H1 (cell line): ENCODE data around the gene EGFL6. TPM values are rescaled to one million over a fixed set of nuclear protein-coding genes. Genes with fewer than 3 reads are reported as not detected.

Experiments used
- CTCF ChIA-PET: fragments of 300-600 bp; sonication (Branson Sonifier 250); formaldehyde crosslinking; loops from one replicate; lab custom pipeline; 2021; ENCODE audit not compliant: partially characterized antibody; lab: Charles Lee
- POLR2A ChIA-PET: fragments of 300-600 bp; sonication (Branson Sonifier 250); formaldehyde crosslinking; loops from one replicate; lab custom pipeline; 2021; ENCODE audit warnings: inconsistent platforms; ENCODE audit not compliant: partially characterized antibody; lab: Charles Lee
- DNase-seq, 2 experiments: peaks; one replicate each; pipeline versions ENCODE4 v3.0.0 to v3.0.0-alpha.2; 2010 to 2022; ENCODE audit warnings: low spot score in 2 of 2, low read depth in 1 of 2, mixed read lengths in 1 of 2
- FAIRE-seq: peaks from 2 replicates; lab custom pipeline; 2011; peaks lifted over from hg19 to GRCh38; lab: Jason Lieb, UNC
- H2AFZ ChIP-seq: 2 replicates; pipeline ENCODE4 v1.8.1; 2012; ENCODE audit warnings: low read length, inconsistent platforms
- H2AK5ac ChIP-seq: 2 replicates; pipeline ENCODE4 v1.6.1; 2013; ENCODE audit warnings: low read depth, low read length
- H2BK120ac ChIP-seq: replicated peaks from 2 replicates; pipeline ENCODE3; 2013; ENCODE audit warnings: low read depth, low read length, inconsistent platforms
- H2BK12ac ChIP-seq: 2 replicates; pipeline ENCODE4 v1.6.1; 2013; ENCODE audit warnings: low read depth, low read length
- H2BK15ac ChIP-seq: 2 replicates; pipeline ENCODE4 v1.6.1; 2013; ENCODE audit warnings: low read length
- H2BK20ac ChIP-seq: 2 replicates; pipeline ENCODE4 v1.6.1; 2013; ENCODE audit warnings: low read length
- H2BK5ac ChIP-seq: 2 replicates; pipeline ENCODE4 v1.6.1; 2013; ENCODE audit warnings: low read depth, low read length
- H3K14ac ChIP-seq: 2 replicates; pipeline ENCODE4 v1.6.1; 2013; ENCODE audit warnings: inconsistent platforms; ENCODE audit not compliant: insufficient read length
- H3K18ac ChIP-seq: 2 replicates; pipeline ENCODE4 v1.6.1; 2013; ENCODE audit warnings: low read length; ENCODE audit errors: extremely low read depth
- H3K23ac ChIP-seq: 2 replicates; pipeline ENCODE4 v1.6.1; 2013; ENCODE audit warnings: inconsistent platforms; ENCODE audit not compliant: insufficient read length
- H3K23me2 ChIP-seq: 2 replicates; pipeline ENCODE4 v1.6.1; 2013; ENCODE audit warnings: low read depth, low read length
- H3K27ac ChIP-seq: 2 replicates; pipeline ENCODE4 v1.6.1; 2011; ENCODE audit warnings: low read depth, low read length, inconsistent platforms
- H3K27me3 ChIP-seq, 4 experiments: replicated peaks in 1 of 4; 1 replicate in 1 of 4; 2 replicates in 3 of 4; pipeline versions ENCODE4 v1.6.1 to v1.8.1; 2011 to 2013; ENCODE audit warnings: low read length in 3 of 4, mild to moderate bottlenecking in 3 of 4, inconsistent platforms in 2 of 4, mixed read lengths in 2 of 4, moderate library complexity in 1 of 4; ENCODE audit not compliant: control insufficient read depth in 3 of 4, insufficient read depth in 3 of 4; ENCODE audit errors: extremely low read depth in 1 of 4
- H3K36me3 ChIP-seq, 4 experiments: 2 replicates each; pipeline versions ENCODE4 v1.6.1 to v1.8.1; 2011 to 2013; ENCODE audit warnings: mild to moderate bottlenecking in 4 of 4, low read length in 3 of 4, moderate library complexity in 2 of 4, control low read depth in 1 of 4, inconsistent platforms in 1 of 4; ENCODE audit not compliant: insufficient read depth in 4 of 4, control insufficient read depth in 2 of 4
- H3K4ac ChIP-seq: replicated peaks from 2 replicates; pipeline ENCODE3; 2013; ENCODE audit warnings: low read length, low read depth, mixed read lengths, inconsistent platforms; ENCODE audit not compliant: insufficient read length
- H3K4me1 ChIP-seq, 4 experiments: replicated peaks in 1 of 4; 1 replicate in 1 of 4; 2 replicates in 3 of 4; pipeline versions ENCODE4 v1.6.1 to v1.8.1; 2011 to 2013; ENCODE audit warnings: low read length in 3 of 4, inconsistent platforms in 2 of 4, mixed read lengths in 1 of 4; ENCODE audit not compliant: insufficient read depth in 4 of 4, control insufficient read depth in 3 of 4
- H3K4me2 ChIP-seq, 2 experiments: 2 replicates each; pipeline versions ENCODE4 v1.6.1 to v1.8.1; 2011 to 2013; ENCODE audit warnings: low read depth in 2 of 2, low read length in 2 of 2, control low read depth in 1 of 2, inconsistent platforms in 1 of 2, mild to moderate bottlenecking in 1 of 2; ENCODE audit not compliant: insufficient read depth in 1 of 2
- H3K4me3 ChIP-seq, 4 experiments: fragments of 200-600, 300-600 bp in 1 of 4; sonication (generic), shearing (Covaris generic), sonication (Bioruptor Twin) in 1 of 4; 2 replicates each; pipeline versions ENCODE4 v1.5.1 to v1.8.1; 2011 to 2016; ENCODE audit warnings: low read length in 4 of 4, low read depth in 3 of 4, control low read depth in 2 of 4, inconsistent platforms in 2 of 4, mild to moderate bottlenecking in 2 of 4, mixed read lengths in 1 of 4, moderate library complexity in 1 of 4; ENCODE audit not compliant: insufficient read depth in 2 of 4; ENCODE audit errors: extremely low read depth in 1 of 4
- H3K56ac ChIP-seq: replicated peaks from 2 replicates; pipeline ENCODE3; 2013; ENCODE audit warnings: low read depth, mild to moderate bottlenecking, mixed read lengths, low read length, inconsistent platforms; ENCODE audit not compliant: insufficient read length
- H3K79me1 ChIP-seq: 2 replicates; pipeline ENCODE4 v1.6.1; 2013; ENCODE audit warnings: low read depth, low read length, control low read depth
- H3K79me2 ChIP-seq, 2 experiments: 2 replicates each; pipeline versions ENCODE4 v1.6.1 to v1.8.1; 2012 to 2013; ENCODE audit warnings: low read length in 2 of 2, mild to moderate bottlenecking in 2 of 2, inconsistent platforms in 1 of 2; ENCODE audit not compliant: insufficient read depth in 2 of 2, control insufficient read depth in 1 of 2
- H3K9ac ChIP-seq, 4 experiments: replicated peaks in 1 of 4; 1 replicate in 1 of 4; 2 replicates in 3 of 4; pipeline versions ENCODE4 v1.6.1 to v1.8.1; 2011 to 2013; ENCODE audit warnings: low read depth in 3 of 4, low read length in 3 of 4, control low read depth in 2 of 4, mild to moderate bottlenecking in 2 of 4, moderate library complexity in 2 of 4, inconsistent platforms in 1 of 4; ENCODE audit errors: extremely low read depth in 1 of 4
- H3K9me3 ChIP-seq, 2 experiments: 2 replicates each; pipeline versions ENCODE4 v1.6.1 to v1.8.1; 2012 to 2013; ENCODE audit warnings: mild to moderate bottlenecking in 2 of 2, moderate library complexity in 2 of 2, control low read depth in 1 of 2, inconsistent platforms in 1 of 2, low read depth in 1 of 2, low read length in 1 of 2, mixed read lengths in 1 of 2; ENCODE audit not compliant: insufficient read depth in 2 of 2
- H4K20me1 ChIP-seq, 2 experiments: replicated peaks in 1 of 2; 2 replicates each; pipeline versions ENCODE3 to v1.8.1; 2011 to 2013; ENCODE audit warnings: inconsistent platforms in 2 of 2, low read length in 2 of 2, mild to moderate bottlenecking in 1 of 2; ENCODE audit not compliant: insufficient read depth in 2 of 2, control insufficient read depth in 1 of 2
- H4K5ac ChIP-seq: 2 replicates; pipeline ENCODE4 v1.6.1; 2013; ENCODE audit warnings: low read length, low read depth, mixed read lengths, inconsistent platforms; ENCODE audit not compliant: insufficient read length
- H4K8ac ChIP-seq: 2 replicates; pipeline ENCODE4 v1.8.0; 2013; ENCODE audit warnings: mild to moderate bottlenecking, moderate library complexity, low read length, inconsistent platforms; ENCODE audit not compliant: insufficient read depth; ENCODE audit errors: extremely low read depth
- H4K91ac ChIP-seq: replicated peaks from 2 replicates; pipeline ENCODE3; 2013; ENCODE audit warnings: low read length, mixed read lengths, inconsistent platforms; ENCODE audit not compliant: insufficient read length
- BRCA1 ChIP-seq: IDR thresholded peaks from 2 replicates; pipeline ENCODE4 v1.6.1; 2012; ENCODE audit warnings: low read depth, low read length, improper control_type of control experiment
- CEBPB ChIP-seq: IDR thresholded peaks from 2 replicates; pipeline ENCODE4 v1.6.1; 2012; ENCODE audit warnings: low read depth, low read length
- KDM1A ChIP-seq: fragments of 200-600, 300-600 bp; sonication (generic); IDR thresholded peaks from 2 replicates; pipeline ENCODE4 v1.7.1; 2016; ENCODE audit warnings: mild to moderate bottlenecking, low read length, borderline replicate concordance
- KDM4A ChIP-seq: IDR thresholded peaks from one replicate; pipeline ENCODE4 v1.7.1; 2012; ENCODE audit warnings: low read depth, mild to moderate bottlenecking, moderate library complexity, low read length, inconsistent platforms; ENCODE audit not compliant: severe bottlenecking
- NANOG ChIP-seq: IDR thresholded peaks from 2 replicates; pipeline ENCODE4 v1.6.1; 2011; ENCODE audit warnings: low read length, low read depth, mild to moderate bottlenecking, inconsistent platforms; ENCODE audit not compliant: insufficient read depth, poor library complexity, severe bottlenecking
- NRF1 ChIP-seq: IDR thresholded peaks from 2 replicates; pipeline ENCODE4 v1.6.1; 2011; ENCODE audit warnings: mild to moderate bottlenecking, low read depth, low read length, improper control_type of control experiment
- POU5F1 ChIP-seq: IDR thresholded peaks from 2 replicates; pipeline ENCODE4 v1.6.1; 2011; ENCODE audit warnings: low read depth, mild to moderate bottlenecking, low read length, moderate library complexity
- RNF2 ChIP-seq: fragments of 200-900, 300-1000 bp; sonication (generic); IDR thresholded peaks from 2 replicates; pipeline ENCODE4 v1.7.1; 2016; ENCODE audit warnings: borderline replicate concordance, low read depth, mild to moderate bottlenecking, antibody characterized with exemption, low read length; ENCODE audit not compliant: poor library complexity, severe bottlenecking; ENCODE audit errors: missing control alignments
- SIX5 ChIP-seq: IDR thresholded peaks from 2 replicates; pipeline ENCODE4 v1.6.1; 2011; ENCODE audit warnings: mild to moderate bottlenecking, low read depth, low read length
- SP4 ChIP-seq: IDR thresholded peaks from 2 replicates; pipeline ENCODE4 v1.6.1; 2012; ENCODE audit warnings: low read length, inconsistent platforms
- SUZ12 ChIP-seq: fragments of 200-600 bp; sonication (generic); IDR thresholded peaks from 2 replicates; pipeline ENCODE4 v1.6.1; 2012; ENCODE audit warnings: mild to moderate bottlenecking, inconsistent platforms, low read length, moderate library complexity, mixed read lengths
- TAF1 ChIP-seq: IDR thresholded peaks from 2 replicates; pipeline ENCODE4 v1.6.1; 2011; ENCODE audit warnings: mild to moderate bottlenecking, low read depth, low read length
- TAF7 ChIP-seq: optimal IDR thresholded peaks from 2 replicates; pipeline ENCODE3; 2011; ENCODE audit warnings: low read depth, mild to moderate bottlenecking, inconsistent platforms, low read length, moderate library complexity, borderline replicate concordance
- TBP ChIP-seq: IDR thresholded peaks from 2 replicates; pipeline ENCODE4 v1.6.1; 2011; ENCODE audit warnings: low read depth, low read length, improper control_type of control experiment
- WGBS, 2 experiments: shearing (Covaris generic) in 1 of 2; methylation state at CpG; one replicate each; pipeline versions ENCODE4 v1.1.6 to v1.1.7; 2013 to 2015; ENCODE audit warnings: low lambda C conversion rate in 2 of 2, mixed read lengths in 2 of 2, inconsistent platforms in 1 of 2, low coverage in 1 of 2, missing lambda C conversion rate in 1 of 2; ENCODE audit not compliant: insufficient replicate concordance in 2 of 2, insufficient coverage in 1 of 2, insufficient read length in 1 of 2; ENCODE audit errors: extremely low coverage in 1 of 2, missing lambda C conversion rate in 1 of 2; 5-methylcytosine and 5-hydroxymethylcytosine counted together
- polyA plus RNA-seq, 7 experiments: library from polyadenylated mRNA; depleted of rRNA in 3 of 7; stranded (reverse) in 5 of 7; unstranded in 2 of 7; fragments of >200 nt in 5 of 7; fragments of 200-250 nt in 2 of 7; gene quantifications; 1 replicate in 5 of 7; 2 replicates in 1 of 7; 4 replicates in 1 of 7; pipeline versions ENCODE4 v1.2.1 to v1.2.3, GENCODE V29; 2011 to 2013; ENCODE audit warnings: missing spikeins in 2 of 7, mixed read lengths in 2 of 7
- total RNA-seq: library from RNA; stranded (reverse); fragmentation: NEBNext Ultra II Directional; extraction: Animal tissue kit (Norgen Biotek cat#: 25700); gene quantifications from 2 replicates; pipeline ENCODE4 v1.2.1, GENCODE V29; 2021

EGFL6 gene
- total and polyA plus RNA-seq, 2 of the 8 experiments (the other 6 are each of a cell fraction or from before 2014, with no cell fraction given), result 0.93 to 1.1 TPM

DNA sequence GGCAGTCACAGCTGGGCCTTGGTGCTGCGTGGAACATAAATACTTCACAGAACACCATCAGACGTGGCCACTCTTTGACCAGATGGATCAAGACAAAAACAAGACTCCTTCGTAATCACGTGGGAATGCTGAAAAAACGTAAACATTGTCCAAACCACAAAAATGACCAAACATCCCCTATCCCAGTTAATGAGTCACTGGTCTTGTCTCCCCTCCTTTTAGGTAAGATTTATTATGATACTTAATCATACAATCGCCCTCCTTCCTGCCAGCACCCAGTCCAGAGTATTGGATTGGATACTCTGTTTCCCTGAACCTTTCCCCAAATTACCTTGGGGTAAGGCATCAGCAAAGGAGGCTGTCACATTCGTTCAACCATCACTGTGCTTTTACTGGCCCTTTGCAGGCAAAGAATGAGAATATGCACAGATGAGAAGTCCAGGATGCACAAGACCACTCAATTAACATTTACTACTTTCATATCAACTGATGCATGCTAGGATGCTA, 82.9 kb downstream of the EGFL6 start:
- POLR2A ChIA-PET, result interaction anchor here (1.1 to 1.5 kb wide), 2 partner anchors 7 to 82 kb away, joined by 3 to 4 read pairs; partner anchors contain the start of genes OFD1 and TRAPPC2
- FAIRE-seq (no peak), DNase-seq (no peak)
- Histone ChIP-seq H4K8ac (no peak overlapping the region), H3K14ac (no peak overlapping the region), H3K9ac (no peak overlapping the region; a peak in 1 of 7 replicates), H3K4me3 (peak overlapping the region; percentile 42 to 77 (median 60); a peak in 7 of 8 replicates), H3K4ac (peak overlapping the region; percentile 85), H2BK5ac (no peak overlapping the region), H3K79me2 (no peaks in the 10 kb centered on the region), H3K23me2 (peaks cover 4% of the 10 kb centered on the region; the same call in 1 of the 2 replicates), H3K4me1 (no peaks in the 10 kb centered on the region; a peak in 1 of 7 replicates), H3K27ac (no peak overlapping the region), H3K18ac (no peak overlapping the region), H3K23ac (no peak overlapping the region), H2BK20ac (no peak overlapping the region), H3K9me3 (no peaks in the 10 kb centered on the region), H2BK120ac (no peak overlapping the region), H4K5ac (peak overlapping the region; percentile 72), H3K4me2 (peak overlapping the region; percentile 70 to 93), H3K36me3 (no peaks in the 10 kb centered on the region), H4K91ac (peak overlapping the region; percentile 65), H2BK15ac (no peak overlapping the region), H2BK12ac (no peak overlapping the region), H2AFZ (peak overlapping the region; percentile 78; the same call in 1 of the 2 replicates), H4K20me1 (no peaks in the 10 kb centered on the region), H3K27me3 (no peaks in the 10 kb centered on the region), H3K56ac (no peak overlapping the region), H3K79me1 (no peaks in the 10 kb centered on the region), H2AK5ac (no peak overlapping the region)
- CTCF ChIA-PET, result no interaction called here
- WGBS, 2 experiments, result 90% methylated on average over 7 of the region's 7 CpGs; no CpG with 5 or more reads in 1 of the 2 experiments
- TF ChIP-seq SUZ12 (no peak), TBP (no peak), RNF2 (no peak), TAF7 (no peak), NANOG (no peak), SIX5 (no peak), BRCA1 (no peak), SP4 (no peak), NRF1 (no peak), KDM4A (no peak), POU5F1 (no peak), CEBPB (no peak), KDM1A (no peak), TAF1 (no peak)
